ENCODE measurements around the gene KIF24.

DNA sequence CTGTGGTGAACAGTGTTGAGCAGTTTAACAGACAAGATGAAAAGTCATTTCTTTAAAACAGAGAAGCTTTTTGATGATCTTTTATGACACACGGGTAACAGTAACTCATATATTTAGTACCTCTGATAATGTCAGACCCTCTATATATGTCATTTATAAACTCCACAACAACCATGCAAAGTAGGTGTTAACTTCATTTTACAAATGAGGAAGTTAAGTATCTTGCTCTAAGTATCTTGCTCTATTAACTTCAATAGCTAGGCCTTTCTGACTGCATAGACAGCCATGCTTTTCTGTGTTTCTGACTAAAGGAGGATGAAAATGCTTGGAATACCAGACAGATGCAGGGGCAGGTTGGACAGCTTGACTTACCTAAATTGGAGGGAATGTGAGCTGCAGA lies 2.1 kb upstream of the KIF24 start:
- TF ChIP-seq, protein P1, sequence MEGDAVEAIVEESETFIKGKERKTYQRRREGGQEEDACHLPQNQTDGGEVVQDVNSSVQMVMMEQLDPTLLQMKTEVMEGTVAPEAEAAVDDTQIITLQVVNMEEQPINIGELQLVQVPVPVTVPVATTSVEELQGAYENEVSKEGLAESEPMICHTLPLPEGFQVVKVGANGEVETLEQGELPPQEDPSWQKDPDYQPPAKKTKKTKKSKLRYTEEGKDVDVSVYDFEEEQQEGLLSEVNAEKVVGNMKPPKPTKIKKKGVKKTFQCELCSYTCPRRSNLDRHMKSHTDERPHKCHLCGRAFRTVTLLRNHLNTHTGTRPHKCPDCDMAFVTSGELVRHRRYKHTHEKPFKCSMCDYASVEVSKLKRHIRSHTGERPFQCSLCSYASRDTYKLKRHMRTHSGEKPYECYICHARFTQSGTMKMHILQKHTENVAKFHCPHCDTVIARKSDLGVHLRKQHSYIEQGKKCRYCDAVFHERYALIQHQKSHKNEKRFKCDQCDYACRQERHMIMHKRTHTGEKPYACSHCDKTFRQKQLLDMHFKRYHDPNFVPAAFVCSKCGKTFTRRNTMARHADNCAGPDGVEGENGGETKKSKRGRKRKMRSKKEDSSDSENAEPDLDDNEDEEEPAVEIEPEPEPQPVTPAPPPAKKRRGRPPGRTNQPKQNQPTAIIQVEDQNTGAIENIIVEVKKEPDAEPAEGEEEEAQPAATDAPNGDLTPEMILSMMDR (IDR thresholded peaks at IDR 0.05; ENCODE audit: poor library complexity): no peak
- TF ChIP-seq EZH2 (IDR thresholded peaks at IDR 0.05; ENCODE audit: borderline replicate concordance) (no peak), EZH2phosphoT487 (IDR thresholded peaks at IDR 0.05; ENCODE audit: low read depth, severe bottlenecking, unreplicated experiment) (no peak)
